Motor neuron (in vitro differentiated cells): ENCODE data around the gene KRTAP13-4. TPM values are rescaled to one million over a fixed set of nuclear protein-coding genes. Genes with fewer than 3 reads are reported as not detected.

Experiments used
- ATAC-seq, 8 experiments: fragments of 200-7000 bp; cut with Tn5 transposase; replicated peaks in 6 of 8; 2 replicates each; pipeline ENCODE4 v1.8.0; 2021; ENCODE audit warnings: mild to moderate bottlenecking in 8 of 8, moderate library complexity in 8 of 8
- H3K27ac ChIP-seq, 2 donors: fragments of 250-450 bp; sonication (Bioruptor Pico); 2 replicates each; pipeline ENCODE4 v1.9.0; 2021; ENCODE audit warnings: antibody characterized with exemption in 2 of 2, mild to moderate bottlenecking in 2 of 2, moderate library complexity in 1 of 2
- H3K4me1 ChIP-seq, 2 donors: fragments of 250-450 bp; sonication (Bioruptor Pico); replicated peaks in 1 of 2; 2 replicates each; pipeline ENCODE4 v1.6.1; 2021; ENCODE audit warnings: antibody characterized with exemption in 2 of 2, mild to moderate bottlenecking in 2 of 2, moderate library complexity in 1 of 2
- H3K4me3 ChIP-seq, 5 donors: fragments of 250-450 bp; sonication (Bioruptor Pico); 2 replicates each; pipeline ENCODE4 v1.9.0; 2021; ENCODE audit warnings: antibody characterized with exemption in 5 of 5, mild to moderate bottlenecking in 5 of 5, moderate library complexity in 4 of 5
- WGBS, 10 experiments: fragments of 450-650 bp; shearing (Covaris generic); methylation state at CpG; one replicate each; pipeline ENCODE4 v1.0.0; 2022; 5-methylcytosine and 5-hydroxymethylcytosine counted together
- in situ Hi-C, 9 experiments: fragments of 400-800 bp; cut with MboI; loops; one replicate each; pipeline ENCODE4 v1.15.0; 2021; ENCODE audit warnings: low sequenced_read_pairs in 9 of 9, low pct_unique_long_range_greater_than_20kb in 2 of 9; ENCODE audit not compliant: unreplicated experiment in 9 of 9
- total RNA-seq, 8 experiments: library from RNA; unstranded; fragments of 300-600 nt; gene quantifications; 2 replicates each; pipeline versions ENCODE4 v1.2.3 to v1.2.4, GENCODE V29; 2022

The KRTAP13-4 gene
- total RNA-seq, 8 experiments from 2014 or later, result 0.36 to 0.87 (median 0.62) TPM; not detected in 4

GRCh38 chr21:30444204-30444603 lies 14.2 kb downstream of the KRTAP13-4 start:
- 0 to 100% (median 60%) methylated on average over 1 of the region's 1 CpG; no CpG with 5 or more reads in 5 of the 10 experiments for WGBS, 10 experiments
- ATAC-seq, result no peak

GRCh38 chr21:30447056-30447455 lies 17.0 kb downstream of the KRTAP13-4 start:
- WGBS, 10 experiments, result 14 to 100% (median 67%) methylated on average over 2 to 4 of the region's 4 CpGs; no CpG with 5 or more reads in 3 of the 10 experiments
- no peak overlapping the region for H3K4me3 ChIP-seq
- ATAC-seq, result no peak
- no peak overlapping the region for H3K27ac ChIP-seq
- in situ Hi-C loops, result no loop called here
- no peaks in the 10 kb centered on the region for H3K4me1 ChIP-seq

More at GRCh38 chr21:30444204-30444603, 14.2 kb downstream of the KRTAP13-4 start:
- in situ Hi-C loops, result no loop called here
- H3K4me3 ChIP-seq, result no peak overlapping the region
- no peaks in the 10 kb centered on the region for H3K4me1 ChIP-seq
- no peak overlapping the region for H3K27ac ChIP-seq

DNA sequence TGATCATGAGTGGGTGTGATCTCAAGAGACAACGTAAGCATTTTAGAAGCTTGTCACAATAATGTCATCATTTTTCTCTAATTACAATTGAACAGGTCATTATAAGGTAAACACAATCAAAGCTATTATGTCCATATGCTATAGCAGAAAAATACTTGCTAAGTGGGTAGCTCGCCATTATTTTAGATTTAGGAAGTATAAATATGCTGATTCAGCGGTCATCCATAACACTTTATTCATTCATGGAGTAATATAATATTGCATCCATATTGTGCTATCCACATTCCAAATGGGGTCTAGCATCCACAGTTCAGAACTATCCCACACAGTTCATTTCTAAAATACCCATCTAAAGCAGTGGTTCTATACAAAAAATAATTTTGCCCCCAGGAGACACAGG lies 18.5 kb downstream of the KRTAP13-4 start:
- in situ Hi-C loops, result no loop called here
- ATAC-seq, result no peak
- 8 to 100% (median 94%) methylated on average over 1 to 3 of the region's 3 CpGs; no CpG with 5 or more reads in 1 of the 10 experiments for WGBS, 10 experiments
- Histone ChIP-seq H3K4me3 (no peak overlapping the region), H3K27ac (no peak overlapping the region), H3K4me1 (no peaks in the 10 kb centered on the region)

DNA sequence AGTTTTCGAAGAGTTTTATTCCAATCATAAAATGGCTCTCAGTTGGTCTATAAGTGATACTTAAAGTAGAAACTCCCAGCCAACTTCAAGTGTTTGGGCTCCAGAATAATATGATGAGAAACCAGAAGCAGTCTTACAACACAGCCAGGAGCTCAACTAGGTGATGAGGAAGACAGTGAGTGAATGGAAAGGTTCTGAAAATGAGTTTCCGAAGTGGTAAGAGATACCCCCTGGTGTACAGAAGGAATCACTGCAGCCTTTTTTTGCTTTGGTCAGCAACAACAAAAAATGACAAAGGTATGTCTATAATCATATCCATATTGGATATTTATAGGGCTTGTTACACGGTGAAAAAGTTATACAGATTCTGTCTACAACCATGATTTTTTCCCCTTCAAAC lies 33.7 kb downstream of the KRTAP13-4 start:
- H3K4me3 ChIP-seq, result no peak overlapping the region
- ATAC-seq, result no peak
- no peak overlapping the region for H3K27ac ChIP-seq
- peaks cover 4 to 12% of the 10 kb centered on the region in 2 donors for H3K4me1 ChIP-seq
- 0 to 100% (median 53%) methylated on average over 1 to 3 of the region's 3 CpGs for WGBS, 10 experiments
- in situ Hi-C loops, result no loop called here

DNA sequence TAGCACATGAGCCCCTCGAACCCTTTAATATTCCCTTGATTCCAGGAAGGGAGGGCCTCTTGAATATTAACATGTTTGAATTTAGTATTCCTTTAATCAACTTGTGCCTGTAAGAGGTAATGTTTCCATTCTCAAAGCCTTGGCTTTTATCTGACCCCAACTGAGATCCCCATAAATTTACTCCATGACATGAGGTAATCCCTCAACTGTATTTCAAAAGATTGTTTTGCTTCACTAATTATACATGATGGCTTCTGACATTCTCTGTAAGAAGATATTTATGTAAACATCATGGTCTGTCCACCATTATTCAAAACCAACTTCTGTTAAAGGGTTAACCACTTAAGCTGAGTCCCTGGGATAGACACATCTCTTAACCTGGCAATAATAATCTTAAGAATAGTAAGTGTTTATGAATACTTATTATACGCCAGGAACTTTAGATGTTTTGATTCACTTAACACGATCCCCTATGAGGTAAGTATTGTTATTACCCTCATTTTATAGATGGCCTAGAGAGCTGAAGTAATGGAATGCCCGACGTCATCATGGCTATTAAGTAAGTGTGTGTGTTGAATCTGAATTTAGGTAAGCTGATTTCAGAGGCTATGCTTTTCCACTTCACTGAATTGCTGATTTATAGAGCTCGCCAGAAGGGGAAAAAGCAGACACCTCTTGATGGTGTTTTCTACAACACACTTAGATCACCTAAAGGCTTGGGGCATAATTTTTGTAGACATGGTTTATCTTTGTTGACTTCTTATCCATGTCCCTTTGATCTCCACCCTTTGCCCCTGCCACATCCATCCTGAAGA lies 39.1 kb downstream of the KRTAP13-4 start:
- no peak overlapping the region for H3K4me3 ChIP-seq
- in situ Hi-C loops, result no loop called here
- H3K4me1 ChIP-seq, result peaks cover 17 to 24% of the 10 kb centered on the region in 2 donors
- H3K27ac ChIP-seq, result peak overlapping the region; percentile 24 to 26
- WGBS, 10 experiments, result 0 to 83% (median 41%) methylated on average over 1 to 5 of the region's 6 CpGs
- ATAC-seq, result peak in 5 of 8 experiments; percentile 88 to 95 (median 89)

DNA sequence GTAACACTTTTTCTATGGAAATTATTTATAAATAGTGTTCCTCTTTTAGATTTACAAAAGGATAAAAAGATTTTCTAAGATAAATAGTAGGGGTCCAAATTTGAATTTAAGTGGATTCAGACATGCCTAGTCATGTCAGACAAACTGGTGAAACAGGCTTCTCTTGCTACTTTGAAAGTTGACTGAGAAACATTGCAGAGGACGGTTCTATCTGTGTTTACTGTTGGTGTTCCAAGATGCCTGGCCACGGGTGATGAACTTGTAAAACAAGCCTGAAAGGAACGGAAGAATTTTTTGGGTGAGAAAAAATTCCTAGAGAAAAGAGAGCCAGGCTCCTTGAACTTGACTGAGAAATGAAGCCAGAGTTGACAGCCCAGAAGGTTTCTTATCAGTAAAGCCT lies 48.0 kb downstream of the KRTAP13-4 start:
- H3K4me3 ChIP-seq, result no peak overlapping the region
- in situ Hi-C loops, result no loop called here
- no peak for ATAC-seq
- no peaks in the 10 kb centered on the region for H3K4me1 ChIP-seq
- no peak overlapping the region for H3K27ac ChIP-seq
- 0 to 100% (median 40%) methylated on average over 1 to 3 of the region's 3 CpGs; no CpG with 5 or more reads in 1 of the 10 experiments for WGBS, 10 experiments

GRCh38 chr21:30479259-30479658 lies 49.2 kb downstream of the KRTAP13-4 start:
- ATAC-seq, result no peak
- WGBS, 10 experiments, result 13 to 100% (median 94%) methylated on average over 2 to 4 of the region's 4 CpGs; no CpG with 5 or more reads in 1 of the 10 experiments
- Histone ChIP-seq H3K4me3 (no peak overlapping the region), H3K27ac (no peak overlapping the region), H3K4me1 (no peaks in the 10 kb centered on the region)
- in situ Hi-C loops, result no loop called here

DNA sequence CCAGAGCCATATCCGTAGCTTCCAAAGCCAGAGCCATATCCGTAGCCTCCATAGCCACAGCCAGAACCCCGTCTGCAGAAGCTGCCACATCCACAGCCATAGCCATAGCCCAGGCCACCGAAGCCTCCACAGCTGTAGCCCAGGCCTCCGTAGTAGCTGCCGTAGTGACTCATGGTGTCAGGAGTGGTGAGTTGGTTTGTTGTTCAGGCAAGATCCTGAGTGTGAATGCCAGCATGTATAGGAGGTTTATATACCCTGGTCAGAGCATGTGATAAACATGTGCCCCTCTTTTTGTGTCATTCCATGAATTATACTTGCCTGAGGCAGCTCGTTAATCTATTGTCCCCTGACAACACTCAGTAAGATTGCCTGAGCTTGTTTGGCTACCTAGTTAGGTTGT lies 50.1 kb downstream of the KRTAP13-4 start, which contains the start of gene KRTAP19-1:
KRTAP19-1 (minus strand) TSS at position 223 of the 400 bp plus-strand sequence; CDS start at position 173, 50 bp downstream.
- peak in 1 of 8 experiments; percentile 21 for ATAC-seq
- 7 to 100% (median 80%) methylated on average over 1 to 7 of the region's 7 CpGs; no CpG with 5 or more reads in 3 of the 10 experiments for WGBS, 10 experiments
- H3K4me3 ChIP-seq, result no peak within 1 kb of the TSS
- H3K4me1 ChIP-seq, result no peaks in the 10 kb centered on the region
- in situ Hi-C loops, result no loop called here
- H3K27ac ChIP-seq, result no peak within 1 kb of the TSS

Other genes with a start within 250 kb of the KRTAP13-4 start
- gene CLDN8, start 214.1 kb upstream of the KRTAP13-4 start, total RNA-seq, result under 1 TPM in 1 of 8 experiments, not detected in 7; 0.09 TPM
- gene KRTAP24-1, start 147.3 kb upstream of the KRTAP13-4 start, total RNA-seq, result not detected
- not detected for gene KRTAP25-1, start 140.7 kb upstream of the KRTAP13-4 start, total RNA-seq
- gene KRTAP26-1, start 109.9 kb upstream of the KRTAP13-4 start, total RNA-seq, result under 1 TPM in 4 of 8 experiments, not detected in 4; 0.17 to 0.73 (median 0.28) TPM
- not detected for gene KRTAP27-1, start 92.5 kb upstream of the KRTAP13-4 start, total RNA-seq
- not detected for gene KRTAP23-1, start 81.6 kb upstream of the KRTAP13-4 start, total RNA-seq
- gene KRTAP13-2, start 57.9 kb upstream of the KRTAP13-4 start, total RNA-seq, result under 1 TPM in 1 of 8 experiments, not detected in 7; 0.29 TPM
- gene KRTAP13-1, start 34.2 kb upstream of the KRTAP13-4 start, total RNA-seq, result not detected
- gene KRTAP13-3, start 4.3 kb upstream of the KRTAP13-4 start, total RNA-seq, result not detected
- under 1 TPM in 1 of 8 experiments, not detected in 7; 0.71 TPM for gene KRTAP15-1, start 10.1 kb downstream of the KRTAP13-4 start, total RNA-seq
- gene KRTAP19-1, start 50.1 kb downstream of the KRTAP13-4 start, total RNA-seq, result under 1 TPM in 1 of 8 experiments, not detected in 7; 0.76 TPM
- gene KRTAP19-2, start 57.2 kb downstream of the KRTAP13-4 start, total RNA-seq, result not detected
- not detected for gene KRTAP19-3, start 61.8 kb downstream of the KRTAP13-4 start, total RNA-seq
- gene KRTAP19-4, start 66.9 kb downstream of the KRTAP13-4 start, total RNA-seq, result not detected
- not detected for gene KRTAP19-5, start 71.9 kb downstream of the KRTAP13-4 start, total RNA-seq
- not detected for gene KRTAP19-6, start 111.6 kb downstream of the KRTAP13-4 start, total RNA-seq
- not detected for gene KRTAP19-7, start 131.1 kb downstream of the KRTAP13-4 start, total RNA-seq
- not detected for gene KRTAP22-2, start 160.2 kb downstream of the KRTAP13-4 start, total RNA-seq
- not detected for gene KRTAP6-3, start 162.2 kb downstream of the KRTAP13-4 start, total RNA-seq
- gene KRTAP6-2, start 168.7 kb downstream of the KRTAP13-4 start, total RNA-seq, result not detected
- gene KRTAP22-1, start 170.9 kb downstream of the KRTAP13-4 start, total RNA-seq, result not detected
- not detected for gene KRTAP6-1, start 183.7 kb downstream of the KRTAP13-4 start, total RNA-seq
- gene KRTAP20-1, start 186.2 kb downstream of the KRTAP13-4 start, total RNA-seq, result not detected
- gene KRTAP20-4, start 190.4 kb downstream of the KRTAP13-4 start, total RNA-seq, result not detected
- not detected for gene KRTAP20-2, start 205.0 kb downstream of the KRTAP13-4 start, total RNA-seq
- gene KRTAP20-3, start 212.6 kb downstream of the KRTAP13-4 start, total RNA-seq, result not detected